A673 (cell line): ENCODE results near the gene LAMB2. TPM values are rescaled to one million over a fixed set of nuclear protein-coding genes. Genes with fewer than 3 reads are reported as not detected.

Source experiments
- BruUV-seq: library from RNA; stranded (reverse); fragments of 400-500 nt; replicated peaks from 2 replicates; lab custom pipeline; 2021; lab: Mats Ljungman, UMichigan
- CTCF ChIA-PET: fragments of 300-600 bp; sonication (Branson Sonifier 250); formaldehyde crosslinking; loops from one replicate; lab custom pipeline; 2022; ENCODE audit warnings: antibody characterized with exemption; lab: Charles Lee
- POLR2A ChIA-PET: fragments of 300-600 bp; sonication (Branson Sonifier 250); formaldehyde crosslinking; loops from one replicate; lab custom pipeline; 2022; ENCODE audit warnings: antibody characterized with exemption; ENCODE audit not compliant: low non-redundant PET; lab: Charles Lee
- DNase-seq: peaks from one replicate; pipeline ENCODE4 v3.0.0-alpha.2; 2015; ENCODE audit warnings: low spot score
- H3K27ac ChIP-seq: fragments of 200-600 bp; sonication (generic); 2 replicates; pipeline ENCODE4 v1.5.1; 2016; ENCODE audit warnings: mixed run types, low read depth, mild to moderate bottlenecking, mixed read lengths, antibody characterized with exemption, low read length; ENCODE audit not compliant: poor library complexity, severe bottlenecking
- H3K27me3 ChIP-seq: fragments of 200-600 bp; sonication (generic); replicated peaks from 2 replicates; pipeline ENCODE4 v1.6.1; 2017; ENCODE audit warnings: mixed run types, low read depth, mild to moderate bottlenecking, mixed read lengths, antibody characterized with exemption, low read length; ENCODE audit not compliant: insufficient read depth, poor library complexity
- H3K36me3 ChIP-seq: fragments of 200-600 bp; sonication (generic); 2 replicates; pipeline ENCODE4 v1.6.1; 2016; ENCODE audit warnings: mixed run types, mild to moderate bottlenecking, mixed read lengths, antibody characterized with exemption, low read length; ENCODE audit not compliant: insufficient read depth, poor library complexity, severe bottlenecking
- H3K4me1 ChIP-seq: fragments of 200-600 bp; sonication (generic); 2 replicates; pipeline ENCODE4 v1.6.1; 2017; ENCODE audit warnings: mixed run types, mild to moderate bottlenecking, mixed read lengths, antibody characterized with exemption, low read length; ENCODE audit not compliant: insufficient read depth, poor library complexity, severe bottlenecking
- H3K4me3 ChIP-seq: fragments of 200-600 bp; sonication (generic); 2 replicates; pipeline ENCODE4 v1.5.1; 2016; ENCODE audit warnings: low read depth, mixed run types, mild to moderate bottlenecking, mixed read lengths, low read length; ENCODE audit not compliant: poor library complexity, severe bottlenecking
- H3K9me3 ChIP-seq: fragments of 200-600 bp; sonication (generic); 2 replicates; pipeline ENCODE4 v1.6.1; 2016; ENCODE audit warnings: mixed run types, low read depth, mild to moderate bottlenecking, mixed read lengths, antibody characterized with exemption, low read length; ENCODE audit not compliant: poor library complexity, severe bottlenecking
- EZH2 ChIP-seq: fragments of 200-600 bp; sonication (generic); IDR thresholded peaks from 2 replicates; pipeline ENCODE4 v1.6.1; 2017; ENCODE audit warnings: borderline replicate concordance, low read depth, mild to moderate bottlenecking, mixed read lengths, antibody characterized with exemption, low read length; ENCODE audit not compliant: poor library complexity, severe bottlenecking
- intact Hi-C: fragments of 100-400 bp; cut with micrococcal nuclease; formaldehyde crosslinking; loops from one replicate; pipeline ENCODE4 v1.10.0; 2022; ENCODE audit not compliant: unreplicated experiment
- total RNA-seq: library from RNA; stranded (reverse); gene quantifications from 2 replicates; pipeline ENCODE4 v1.2.3, GENCODE V29; 2021
- TF ChIP-seq, protein P1 (sequence below): fragments of 300-800, 200-600 bp; sonication (generic); conservative IDR thresholded peaks from 2 replicates; pipeline ENCODE4 v1.5.1; 2017; ENCODE audit warnings: low read depth, mild to moderate bottlenecking, antibody characterized with exemption, low read length, moderate library complexity, mixed read lengths

LAMB2 gene
- total RNA-seq, 1 experiment from 2014 or later = 45.9 TPM

DNA sequence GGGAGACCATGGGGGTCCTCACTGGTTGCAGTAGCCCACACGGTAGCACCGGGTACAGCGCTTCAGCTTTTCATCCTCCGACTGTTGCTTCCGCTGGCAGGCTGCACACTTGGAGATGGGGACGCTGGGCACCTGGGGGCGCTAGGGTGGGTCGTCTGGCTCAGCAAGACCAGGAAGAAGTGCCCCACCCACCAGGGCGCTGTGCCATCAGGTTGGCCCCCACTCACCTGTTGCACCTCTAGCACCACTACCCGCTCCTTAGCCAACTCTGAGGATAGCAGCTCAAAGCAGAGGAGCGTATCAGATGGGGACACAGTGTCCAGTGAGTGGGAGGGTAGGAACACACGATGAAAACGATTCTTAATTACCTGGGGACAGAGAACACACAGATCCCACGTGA, 20.6 kb downstream of the LAMB2 start:
- H3K36me3 ChIP-seq = peaks cover 39% of the 10 kb centered on the region
- no TSS peak for BruUV-seq
- ChIA-PET POLR2A (interaction anchor here (0.6 kb wide), 1 partner anchor 24 kb away, joined by 3 read pairs; no protein-coding TSS in a partner anchor), CTCF (no interaction called here)
- TF ChIP-seq, protein P1, sequence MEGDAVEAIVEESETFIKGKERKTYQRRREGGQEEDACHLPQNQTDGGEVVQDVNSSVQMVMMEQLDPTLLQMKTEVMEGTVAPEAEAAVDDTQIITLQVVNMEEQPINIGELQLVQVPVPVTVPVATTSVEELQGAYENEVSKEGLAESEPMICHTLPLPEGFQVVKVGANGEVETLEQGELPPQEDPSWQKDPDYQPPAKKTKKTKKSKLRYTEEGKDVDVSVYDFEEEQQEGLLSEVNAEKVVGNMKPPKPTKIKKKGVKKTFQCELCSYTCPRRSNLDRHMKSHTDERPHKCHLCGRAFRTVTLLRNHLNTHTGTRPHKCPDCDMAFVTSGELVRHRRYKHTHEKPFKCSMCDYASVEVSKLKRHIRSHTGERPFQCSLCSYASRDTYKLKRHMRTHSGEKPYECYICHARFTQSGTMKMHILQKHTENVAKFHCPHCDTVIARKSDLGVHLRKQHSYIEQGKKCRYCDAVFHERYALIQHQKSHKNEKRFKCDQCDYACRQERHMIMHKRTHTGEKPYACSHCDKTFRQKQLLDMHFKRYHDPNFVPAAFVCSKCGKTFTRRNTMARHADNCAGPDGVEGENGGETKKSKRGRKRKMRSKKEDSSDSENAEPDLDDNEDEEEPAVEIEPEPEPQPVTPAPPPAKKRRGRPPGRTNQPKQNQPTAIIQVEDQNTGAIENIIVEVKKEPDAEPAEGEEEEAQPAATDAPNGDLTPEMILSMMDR = no peak
- TF ChIP-seq EZH2 = no peak
- intact Hi-C loops = no loop called here
- H3K9me3 ChIP-seq = no peaks in the 10 kb centered on the region
- no peak overlapping the region for H3K4me3 ChIP-seq
- no peaks in the 10 kb centered on the region for H3K4me1 ChIP-seq
- H3K27ac ChIP-seq = no peak overlapping the region
- no peak for DNase-seq
- H3K27me3 ChIP-seq = no peaks in the 10 kb centered on the region

DNA sequence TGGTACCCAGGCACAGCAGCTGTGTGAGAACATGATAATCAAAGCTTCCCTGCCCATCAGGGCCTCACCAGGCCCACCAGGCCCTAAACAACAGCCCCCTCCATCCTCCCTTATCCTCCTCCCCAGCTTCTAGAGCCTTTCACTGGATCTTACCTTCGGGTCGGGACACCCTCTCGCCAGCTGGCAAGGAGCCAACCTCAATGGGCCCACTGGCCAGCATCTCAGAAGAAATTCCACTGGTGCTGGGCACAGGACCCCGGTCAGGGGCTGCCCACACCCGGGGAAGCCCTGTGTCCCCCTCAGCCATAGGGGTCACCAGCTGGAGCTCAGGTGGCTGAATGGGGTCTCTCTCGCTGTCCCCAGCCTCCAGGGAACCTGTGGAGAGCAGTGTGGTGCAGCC, 21.5 kb downstream of the LAMB2 start:
- H3K4me1 ChIP-seq = no peaks in the 10 kb centered on the region
- H3K36me3 ChIP-seq = peaks cover 30% of the 10 kb centered on the region
- intact Hi-C loops = no loop called here
- no peak overlapping the region for H3K4me3 ChIP-seq
- BruUV-seq = no TSS peak
- POLR2A ChIA-PET = no interaction called here
- no peak for DNase-seq
- no peak overlapping the region for H3K27ac ChIP-seq
- H3K27me3 ChIP-seq = no peaks in the 10 kb centered on the region
- H3K9me3 ChIP-seq = no peaks in the 10 kb centered on the region
- CTCF ChIA-PET = no interaction called here
- TF ChIP-seq EZH2 = no peak
- TF ChIP-seq, protein P1 = no peak

DNA sequence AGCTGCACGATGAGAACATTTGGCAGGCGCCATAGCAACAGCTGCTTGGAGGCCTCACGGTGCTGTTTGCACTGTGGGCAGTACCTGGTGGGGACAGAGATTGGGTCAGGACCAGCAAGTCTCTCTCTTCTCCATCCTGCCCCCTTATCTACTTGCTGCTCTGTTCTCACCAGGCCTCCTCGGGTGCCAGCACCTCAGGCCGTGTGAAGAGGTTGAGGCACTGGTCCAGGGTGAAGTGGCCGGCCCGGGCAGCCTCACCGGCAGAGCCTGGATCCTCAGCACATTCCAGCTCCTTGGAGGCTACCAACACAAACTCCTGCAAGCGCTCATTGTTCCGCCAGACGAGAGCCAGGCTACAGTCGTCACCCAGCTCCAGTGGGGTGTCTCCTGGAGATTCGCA, 22.1 kb downstream of the LAMB2 start:
- no peak overlapping the region for H3K4me3 ChIP-seq
- TF ChIP-seq, protein P1 = no peak
- no peak for TF ChIP-seq EZH2
- H3K9me3 ChIP-seq = no peaks in the 10 kb centered on the region
- intact Hi-C loops = no loop called here
- no peak for DNase-seq
- H3K4me1 ChIP-seq = no peaks in the 10 kb centered on the region
- BruUV-seq = no TSS peak
- CTCF ChIA-PET = no interaction called here
- no peaks in the 10 kb centered on the region for H3K27me3 ChIP-seq
- POLR2A ChIA-PET = no interaction called here
- H3K27ac ChIP-seq = no peak overlapping the region
- H3K36me3 ChIP-seq = peaks cover 26% of the 10 kb centered on the region
